HEK293 (cell line): ENCODE measurements around the gene MVP.

ENCODE experiments used
- CTCF ChIA-PET: fragments of 350-600 bp; formaldehyde crosslinking; extraction: SDS; loops from one replicate; lab custom pipeline; 2021; ENCODE audit warnings: antibody characterized with exemption; lab: Yijun Ruan, JAX
- POLR2A ChIA-PET: fragments of 300-600 bp; formaldehyde crosslinking; extraction: SDS; loops from one replicate; lab custom pipeline; 2020; ENCODE audit warnings: antibody characterized with exemption, inconsistent platforms; lab: Yijun Ruan, JAX
- H3K27ac ChIP-seq: fragments of 200-500 bp; sonication (Bioruptor generic); 2 replicates; pipeline ENCODE4 v1.5.1; 2014; ENCODE audit warnings: low read depth, low read length, control low read depth, inconsistent platforms; ENCODE audit errors: extremely low read depth
- H3K36me3 ChIP-seq, 2 experiments: fragments of 200-500 bp in 1 of 2; sonication (Bioruptor generic) in 1 of 2; 1 replicate in 1 of 2; 2 replicates in 1 of 2; pipeline ENCODE4 v1.5.1; 2014 to 2017; ENCODE audit warnings: inconsistent platforms in 2 of 2, low read length in 2 of 2; ENCODE audit not compliant: control insufficient read depth in 2 of 2, insufficient read depth in 1 of 2
- H3K4me1 ChIP-seq: fragments of 200-500 bp; sonication (Bioruptor generic); 2 replicates; pipeline ENCODE4 v1.5.1; 2014; ENCODE audit warnings: mild to moderate bottlenecking, low read length, inconsistent platforms; ENCODE audit not compliant: control insufficient read depth, insufficient read depth
- H3K4me3 ChIP-seq: 2 replicates; pipeline ENCODE4 v1.5.1; 2011; ENCODE audit warnings: low read depth, mild to moderate bottlenecking, control low read depth, low read length, moderate library complexity
- H3K9me3 ChIP-seq: fragments of 200-500 bp; sonication (Bioruptor generic); 2 replicates; pipeline ENCODE4 v1.5.1; 2014; ENCODE audit warnings: low read depth, low read length, inconsistent platforms; ENCODE audit not compliant: control insufficient read depth, insufficient read depth
- EGR2 ChIP-seq: fragments of 450-650 bp; formaldehyde crosslinking; IDR thresholded peaks from 2 replicates; pipeline ENCODE4 v1.5.1; 2016; ENCODE audit warnings: low read depth, missing biosample characterization, missing genetic modification characterization
- KLF1 ChIP-seq: fragments of 450-650 bp; formaldehyde crosslinking; IDR thresholded peaks from 2 replicates; pipeline ENCODE4 v1.5.1; 2016; ENCODE audit warnings: missing biosample characterization, missing genetic modification characterization
- KLF9 ChIP-seq: fragments of 450-650 bp; formaldehyde crosslinking; IDR thresholded peaks from 2 replicates; pipeline ENCODE4 v1.5.1; 2016; ENCODE audit warnings: missing biosample characterization, missing genetic modification characterization, low read depth
- OSR2 ChIP-seq: fragments of 450-650 bp; formaldehyde crosslinking; IDR thresholded peaks from 2 replicates; pipeline ENCODE4 v1.5.1; 2016; ENCODE audit warnings: missing biosample characterization, missing genetic modification characterization
- YY2 ChIP-seq: fragments of 450-650 bp; formaldehyde crosslinking; IDR thresholded peaks from 2 replicates; pipeline ENCODE4 v1.5.1; 2016; ENCODE audit warnings: missing biosample characterization, missing genetic modification characterization
- ZBTB48 ChIP-seq: fragments of 450-650 bp; formaldehyde crosslinking; IDR thresholded peaks from 2 replicates; pipeline ENCODE4 v1.5.1; 2016; ENCODE audit warnings: missing biosample characterization, missing genetic modification characterization
- ZNF184 ChIP-seq: fragments of 450-650 bp; IDR thresholded peaks from 2 replicates; pipeline ENCODE4 v1.5.1; 2018; ENCODE audit warnings: missing biosample characterization, mild to moderate bottlenecking, missing genetic modification characterization
- ZNF2 ChIP-seq: fragments of 450-650 bp; formaldehyde crosslinking; IDR thresholded peaks from 2 replicates; pipeline ENCODE4 v1.5.1; 2016; ENCODE audit warnings: missing biosample characterization, missing genetic modification characterization
- ZNF274 ChIP-seq, 2 experiments: fragments of 200-500 bp in 1 of 2; fragments of 450-650 bp in 1 of 2; sonication (Bioruptor generic) in 1 of 2; formaldehyde crosslinking in 1 of 2; IDR thresholded peaks; 2 replicates each; pipeline versions ENCODE4 v1.5.1 to v1.6.1; 2014 to 2016; ENCODE audit warnings: borderline replicate concordance in 1 of 2, inconsistent platforms in 1 of 2, low read length in 1 of 2, missing biosample characterization in 1 of 2, missing genetic modification characterization in 1 of 2
- ZNF335 ChIP-seq: fragments of 450-650 bp; formaldehyde crosslinking; conservative IDR thresholded peaks from 2 replicates; pipeline ENCODE4 v1.5.1; 2016; ENCODE audit warnings: missing biosample characterization, missing genetic modification characterization
- ZNF433 ChIP-seq: fragments of 450-650 bp; formaldehyde crosslinking; IDR thresholded peaks from 2 replicates; pipeline ENCODE4 v1.5.1; 2016; ENCODE audit warnings: missing biosample characterization, missing genetic modification characterization, low read depth
- ZNF549 ChIP-seq: fragments of 450-650 bp; IDR thresholded peaks from 2 replicates; pipeline ENCODE4 v1.5.1; 2018; ENCODE audit warnings: missing biosample characterization, missing genetic modification characterization, mild to moderate bottlenecking, inconsistent platforms, moderate library complexity
- ZNF596 ChIP-seq: fragments of 450-650 bp; IDR thresholded peaks from 2 replicates; pipeline ENCODE4 v1.5.0; 2018; ENCODE audit warnings: missing biosample characterization, mild to moderate bottlenecking, missing genetic modification characterization, moderate library complexity
- TF ChIP-seq, protein P1 (sequence below): fragments of 450-650 bp; formaldehyde crosslinking; IDR thresholded peaks from 2 replicates; pipeline ENCODE4 v1.5.1; 2016; ENCODE audit warnings: missing biosample characterization, missing genetic modification characterization
- TF ChIP-seq, protein P2 (sequence below): fragments of 450-650 bp; formaldehyde crosslinking; IDR thresholded peaks from 2 replicates; pipeline ENCODE4 v1.5.1; 2016; ENCODE audit warnings: missing biosample characterization, missing genetic modification characterization
- TF ChIP-seq, protein P3 (sequence below): fragments of 450-650 bp; formaldehyde crosslinking; IDR thresholded peaks from 2 replicates; pipeline ENCODE4 v1.5.1; 2016; ENCODE audit warnings: missing biosample characterization, missing genetic modification characterization
- TF ChIP-seq, protein P4 (sequence below): fragments of 450-650 bp; formaldehyde crosslinking; IDR thresholded peaks from 2 replicates; pipeline ENCODE4 v1.5.1; 2016; ENCODE audit warnings: missing biosample characterization, missing genetic modification characterization
- TF ChIP-seq, protein P5 (sequence below): fragments of 450-650 bp; formaldehyde crosslinking; IDR thresholded peaks from 2 replicates; pipeline ENCODE4 v1.5.1; 2016; ENCODE audit warnings: missing biosample characterization, missing genetic modification characterization
- TF ChIP-seq, protein P6 (sequence below): fragments of 450-650 bp; formaldehyde crosslinking; IDR thresholded peaks from 2 replicates; pipeline ENCODE4 v1.5.1; 2016; ENCODE audit warnings: missing biosample characterization, missing genetic modification characterization

Gene MVP

DNA sequence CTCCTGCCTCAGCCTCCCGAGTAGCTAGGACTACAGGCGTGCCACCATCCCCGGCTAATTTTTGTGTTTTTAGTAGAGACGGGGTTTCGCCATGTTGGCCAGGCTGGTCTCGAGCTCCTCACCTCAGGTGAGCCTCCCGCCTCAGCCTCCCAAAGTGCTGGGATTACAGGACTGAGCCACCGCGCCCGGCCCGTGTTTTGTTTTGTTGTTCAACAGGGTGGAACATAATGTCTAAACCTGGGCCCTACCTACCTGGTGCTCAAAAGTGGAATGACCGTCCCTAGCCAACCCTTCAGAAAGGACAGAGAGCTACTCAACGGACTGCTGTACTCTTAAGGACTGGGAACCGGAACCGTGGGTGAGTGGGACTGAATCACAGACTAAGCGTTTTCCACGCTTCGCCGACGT, 30.5 kb upstream of the MVP start:
- Histone ChIP-seq H3K4me3 (peak overlapping the region; percentile 46), H3K27ac (peak overlapping the region; percentile 89), H3K36me3 (peaks cover 0 to 8% of the 10 kb centered on the region in 2 experiments; a peak in 1 of 3 replicates), H3K9me3 (no peaks in the 10 kb centered on the region), H3K4me1 (0 out of 2 replicates have a peak, but pooled peaks cover 2% of the 10 kb centered on the region)
- CTCF ChIA-PET: interaction anchor here (0.5 to 3.5 kb wide), 17 partner anchors 8 to 74 kb away, joined by 3 to 28 read pairs (median 3); partner anchors contain the start of genes PAGR1 and ZG16
- TF ChIP-seq, protein P1, sequence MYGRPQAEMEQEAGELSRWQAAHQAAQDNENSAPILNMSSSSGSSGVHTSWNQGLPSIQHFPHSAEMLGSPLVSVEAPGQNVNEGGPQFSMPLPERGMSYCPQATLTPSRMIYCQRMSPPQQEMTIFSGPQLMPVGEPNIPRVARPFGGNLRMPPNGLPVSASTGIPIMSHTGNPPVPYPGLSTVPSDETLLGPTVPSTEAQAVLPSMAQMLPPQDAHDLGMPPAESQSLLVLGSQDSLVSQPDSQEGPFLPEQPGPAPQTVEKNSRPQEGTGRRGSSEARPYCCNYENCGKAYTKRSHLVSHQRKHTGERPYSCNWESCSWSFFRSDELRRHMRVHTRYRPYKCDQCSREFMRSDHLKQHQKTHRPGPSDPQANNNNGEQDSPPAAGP (tag by site-specific recombination): 0 out of 2 replicates have a peak, but pooled peaks have one; percentile 10
- TF ChIP-seq ZNF596 (tag by site-specific recombination): no peak
- POLR2A ChIA-PET: interaction anchor here (0.6 to 2.7 kb wide), 24 partner anchors 10 to 242 kb away, joined by 3 to 31 read pairs (median 4); partner anchors contain the start of genes MAZ, PAGR1, PRRT2 and TAOK2

DNA sequence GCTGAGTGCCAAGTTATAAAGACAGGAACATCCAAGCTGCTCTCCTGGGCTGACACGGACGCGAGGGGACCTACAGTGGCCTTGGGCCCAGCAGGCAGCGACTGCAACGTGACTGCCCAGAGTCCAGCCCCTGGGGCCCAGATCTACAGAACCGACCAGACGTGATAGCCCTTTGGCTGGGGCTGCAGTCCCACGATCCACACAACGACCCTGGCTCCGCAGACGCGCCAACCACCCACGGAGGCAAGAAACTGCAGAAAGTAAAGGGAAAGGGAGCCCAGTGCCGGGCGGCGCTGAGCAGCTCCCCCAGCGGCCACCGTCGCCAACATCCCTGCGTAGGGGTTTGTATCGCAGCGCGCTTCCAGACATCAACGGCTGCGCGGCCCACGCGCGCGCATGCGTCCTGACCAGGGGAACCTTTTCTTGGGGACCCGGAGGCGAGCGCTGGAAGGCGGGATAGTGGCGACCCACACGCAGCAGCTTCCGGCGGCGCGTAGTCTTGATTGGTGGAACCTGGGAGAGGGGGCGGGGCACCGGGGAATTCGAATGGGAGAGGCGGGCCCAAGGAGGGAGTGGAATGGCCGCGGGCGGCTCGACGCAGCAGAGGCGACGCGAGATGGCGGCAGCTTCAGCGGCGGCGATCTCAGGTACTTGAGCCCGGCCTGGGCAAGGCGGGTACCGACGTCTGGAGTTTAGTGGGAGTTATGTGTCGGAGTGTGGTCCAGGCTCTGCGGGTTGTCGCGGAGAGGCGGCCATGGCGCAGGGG, 29.9 kb upstream of the MVP start, which contains the start of gene KIF22:
Gene KIF22, plus strand, starts transcription at position 569 of the 766 bp plus-strand sequence. Its CDS starts 9 bp downstream, at position 578.
- Histone ChIP-seq H3K4me1 (0 out of 2 replicates have a peak, but pooled peaks cover 2% of the 10 kb centered on the region), H3K9me3 (no peaks in the 10 kb centered on the region), H3K4me3 (peak within 1 kb of the TSS; percentile 93), H3K27ac (peak within 1 kb of the TSS; percentile 90), H3K36me3 (peaks cover 0 to 14% of the 10 kb centered on the region in 2 experiments; a peak in 1 of 3 replicates)
- POLR2A ChIA-PET: interaction anchor here (0.6 to 2.7 kb wide), 23 partner anchors 10 to 241 kb away, joined by 3 to 31 read pairs (median 4); partner anchors contain the start of genes MAZ, PAGR1, PRRT2 and TAOK2
- CTCF ChIA-PET: interaction anchor here (0.5 to 3.5 kb wide), 17 partner anchors 7 to 746 kb away, joined by 3 to 28 read pairs (median 4); partner anchors contain the start of genes PAGR1 and ZG16
- TF ChIP-seq ZNF184 (tag by site-specific recombination) (no peak), ZNF335 (peak; percentile 61), OSR2 (tag by site-specific recombination) (no peak), ZBTB48 (tag by site-specific recombination) (peak; percentile 76), ZNF433 (no peak), ZNF549 (tag by site-specific recombination) (no peak), YY2 (tag by site-specific recombination) (peak; percentile 96), KLF9 (tag by site-specific recombination) (peak; percentile 93), EGR2 (tag by site-specific recombination) (peak; percentile 93), ZNF274 (IDR thresholded peaks at IDR 0.05; ENCODE audit: low read length) (no peak), ZNF274 (tag by site-specific recombination; IDR thresholded peaks at IDR 0.05; ENCODE audit: borderline replicate concordance) (no peak), KLF1 (tag by site-specific recombination) (peak; percentile 54), ZNF2 (tag by site-specific recombination) (peak; percentile 96)
- TF ChIP-seq, protein P2, sequence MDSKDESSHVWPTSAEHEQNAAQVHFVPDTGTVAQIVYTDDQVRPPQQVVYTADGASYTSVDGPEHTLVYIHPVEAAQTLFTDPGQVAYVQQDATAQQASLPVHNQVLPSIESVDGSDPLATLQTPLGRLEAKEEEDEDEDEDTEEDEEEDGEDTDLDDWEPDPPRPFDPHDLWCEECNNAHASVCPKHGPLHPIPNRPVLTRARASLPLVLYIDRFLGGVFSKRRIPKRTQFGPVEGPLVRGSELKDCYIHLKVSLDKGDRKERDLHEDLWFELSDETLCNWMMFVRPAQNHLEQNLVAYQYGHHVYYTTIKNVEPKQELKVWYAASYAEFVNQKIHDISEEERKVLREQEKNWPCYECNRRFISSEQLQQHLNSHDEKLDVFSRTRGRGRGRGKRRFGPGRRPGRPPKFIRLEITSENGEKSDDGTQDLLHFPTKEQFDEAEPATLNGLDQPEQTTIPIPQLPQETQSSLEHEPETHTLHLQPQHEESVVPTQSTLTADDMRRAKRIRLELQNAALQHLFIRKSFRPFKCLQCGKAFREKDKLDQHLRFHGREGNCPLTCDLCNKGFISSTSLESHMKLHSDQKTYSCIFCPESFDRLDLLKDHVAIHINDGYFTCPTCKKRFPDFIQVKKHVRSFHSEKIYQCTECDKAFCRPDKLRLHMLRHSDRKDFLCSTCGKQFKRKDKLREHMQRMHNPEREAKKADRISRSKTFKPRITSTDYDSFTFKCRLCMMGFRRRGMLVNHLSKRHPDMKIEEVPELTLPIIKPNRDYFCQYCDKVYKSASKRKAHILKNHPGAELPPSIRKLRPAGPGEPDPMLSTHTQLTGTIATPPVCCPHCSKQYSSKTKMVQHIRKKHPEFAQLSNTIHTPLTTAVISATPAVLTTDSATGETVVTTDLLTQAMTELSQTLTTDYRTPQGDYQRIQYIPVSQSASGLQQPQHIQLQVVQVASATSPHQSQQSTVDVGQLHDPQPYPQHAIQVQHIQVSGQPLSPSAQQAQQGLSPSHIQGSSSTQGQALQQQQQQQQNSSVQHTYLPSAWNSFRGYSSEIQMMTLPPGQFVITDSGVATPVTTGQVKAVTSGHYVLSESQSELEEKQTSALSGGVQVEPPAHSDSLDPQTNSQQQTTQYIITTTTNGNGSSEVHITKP: peak; percentile 53; the same call in 1 of the 2 replicates
- TF ChIP-seq, protein P3, sequence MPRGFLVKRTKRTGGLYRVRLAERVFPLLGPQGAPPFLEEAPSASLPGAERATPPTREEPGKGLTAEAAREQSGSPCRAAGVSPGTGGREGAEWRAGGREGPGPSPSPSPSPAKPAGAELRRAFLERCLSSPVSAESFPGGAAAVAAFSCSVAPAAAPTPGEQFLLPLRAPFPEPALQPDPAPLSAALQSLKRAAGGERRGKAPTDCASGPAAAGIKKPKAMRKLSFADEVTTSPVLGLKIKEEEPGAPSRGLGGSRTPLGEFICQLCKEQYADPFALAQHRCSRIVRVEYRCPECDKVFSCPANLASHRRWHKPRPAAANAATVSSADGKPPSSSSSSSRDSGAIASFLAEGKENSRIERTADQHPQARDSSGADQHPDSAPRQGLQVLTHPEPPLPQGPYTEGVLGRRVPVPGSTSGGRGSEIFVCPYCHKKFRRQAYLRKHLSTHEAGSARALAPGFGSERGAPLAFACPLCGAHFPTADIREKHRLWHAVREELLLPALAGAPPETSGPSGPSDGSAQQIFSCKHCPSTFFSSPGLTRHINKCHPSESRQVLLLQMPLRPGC: peak; percentile 13; the same call in 1 of the 2 replicates
- TF ChIP-seq, protein P4, sequence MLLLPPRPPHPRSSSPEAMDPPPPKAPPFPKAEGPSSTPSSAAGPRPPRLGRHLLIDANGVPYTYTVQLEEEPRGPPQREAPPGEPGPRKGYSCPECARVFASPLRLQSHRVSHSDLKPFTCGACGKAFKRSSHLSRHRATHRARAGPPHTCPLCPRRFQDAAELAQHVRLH (tag by site-specific recombination): peak; percentile 32
- TF ChIP-seq, protein P5, sequence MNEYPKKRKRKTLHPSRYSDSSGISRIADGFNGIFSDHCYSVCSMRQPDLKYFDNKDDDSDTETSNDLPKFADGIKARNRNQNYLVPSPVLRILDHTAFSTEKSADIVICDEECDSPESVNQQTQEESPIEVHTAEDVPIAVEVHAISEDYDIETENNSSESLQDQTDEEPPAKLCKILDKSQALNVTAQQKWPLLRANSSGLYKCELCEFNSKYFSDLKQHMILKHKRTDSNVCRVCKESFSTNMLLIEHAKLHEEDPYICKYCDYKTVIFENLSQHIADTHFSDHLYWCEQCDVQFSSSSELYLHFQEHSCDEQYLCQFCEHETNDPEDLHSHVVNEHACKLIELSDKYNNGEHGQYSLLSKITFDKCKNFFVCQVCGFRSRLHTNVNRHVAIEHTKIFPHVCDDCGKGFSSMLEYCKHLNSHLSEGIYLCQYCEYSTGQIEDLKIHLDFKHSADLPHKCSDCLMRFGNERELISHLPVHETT (tag by site-specific recombination): peak; percentile 75; the same call in 1 of the 2 replicates
- TF ChIP-seq, protein P1 (tag by site-specific recombination): peak; percentile 73
- TF ChIP-seq, protein P6, sequence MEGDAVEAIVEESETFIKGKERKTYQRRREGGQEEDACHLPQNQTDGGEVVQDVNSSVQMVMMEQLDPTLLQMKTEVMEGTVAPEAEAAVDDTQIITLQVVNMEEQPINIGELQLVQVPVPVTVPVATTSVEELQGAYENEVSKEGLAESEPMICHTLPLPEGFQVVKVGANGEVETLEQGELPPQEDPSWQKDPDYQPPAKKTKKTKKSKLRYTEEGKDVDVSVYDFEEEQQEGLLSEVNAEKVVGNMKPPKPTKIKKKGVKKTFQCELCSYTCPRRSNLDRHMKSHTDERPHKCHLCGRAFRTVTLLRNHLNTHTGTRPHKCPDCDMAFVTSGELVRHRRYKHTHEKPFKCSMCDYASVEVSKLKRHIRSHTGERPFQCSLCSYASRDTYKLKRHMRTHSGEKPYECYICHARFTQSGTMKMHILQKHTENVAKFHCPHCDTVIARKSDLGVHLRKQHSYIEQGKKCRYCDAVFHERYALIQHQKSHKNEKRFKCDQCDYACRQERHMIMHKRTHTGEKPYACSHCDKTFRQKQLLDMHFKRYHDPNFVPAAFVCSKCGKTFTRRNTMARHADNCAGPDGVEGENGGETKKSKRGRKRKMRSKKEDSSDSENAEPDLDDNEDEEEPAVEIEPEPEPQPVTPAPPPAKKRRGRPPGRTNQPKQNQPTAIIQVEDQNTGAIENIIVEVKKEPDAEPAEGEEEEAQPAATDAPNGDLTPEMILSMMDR (tag by site-specific recombination): peak; percentile 96
